HG02973 (cell line): ENCODE results near the gene YARS2.

Source experiments
- ATAC-seq: cut with Tn5 transposase; IDR thresholded peaks from one replicate; pipeline ENCODE4 v1.9.1; 2021; ENCODE audit warnings: moderate library complexity; ENCODE audit not compliant: unreplicated experiment

Gene YARS2

GRCh38 chr12:32755654-32756475 lies at the start of gene YARS2:
TSS of gene YARS2 (minus strand) at chr12:32755897. CDS start at chr12:32755874, 23 bp downstream.
- peak; percentile 78 for ATAC-seq

GRCh38 chr12:32804301-32804700 lies 48.6 kb upstream of the YARS2 start:
- ATAC-seq = no peak

GRCh38 chr12:32801269-32801980 lies 45.7 kb upstream of the YARS2 start:
- no peak for ATAC-seq

- ATAC-seq = no peak
These were observed 38.6 kb upstream of the YARS2 start for GRCh38 chr12:32794281-32794680.

GRCh38 chr12:32789916-32790315 lies 34.2 kb upstream of the YARS2 start:
- no peak for ATAC-seq

- ATAC-seq = no peak
These were observed 33.7 kb upstream of the YARS2 start for GRCh38 chr12:32789446-32789845.

- no peak for ATAC-seq
These were observed 32.7 kb upstream of the YARS2 start for GRCh38 chr12:32788405-32788804.

GRCh38 chr12:32785557-32785956 lies 29.9 kb upstream of the YARS2 start:
- ATAC-seq = no peak

- ATAC-seq = no peak
These were observed 27.3 kb upstream of the YARS2 start for GRCh38 chr12:32783029-32783428.

GRCh38 chr12:32780071-32780470 lies 24.4 kb upstream of the YARS2 start:
- ATAC-seq = no peak

- ATAC-seq = no peak
These were observed 22.0 kb upstream of the YARS2 start for GRCh38 chr12:32777691-32778175.

GRCh38 chr12:32777159-32777558 lies 21.5 kb upstream of the YARS2 start:
- no peak for ATAC-seq

- no peak for ATAC-seq
These were observed 20.6 kb upstream of the YARS2 start for GRCh38 chr12:32776258-32776657.

- ATAC-seq = no peak
These were observed 18.0 kb upstream of the YARS2 start for GRCh38 chr12:32773691-32774090.

- ATAC-seq = no peak
These were observed 14.4 kb upstream of the YARS2 start for GRCh38 chr12:32770141-32770540.

- ATAC-seq = no peak
These were observed 12.8 kb upstream of the YARS2 start for GRCh38 chr12:32768518-32768917.

- ATAC-seq = no peak
These were observed 10.2 kb upstream of the YARS2 start for GRCh38 chr12:32765906-32766305.

- no peak for ATAC-seq
These were observed 6.0 kb upstream of the YARS2 start for GRCh38 chr12:32761716-32762115.

- no peak for ATAC-seq
These were observed 1.5 kb upstream of the YARS2 start for GRCh38 chr12:32757157-32757556.

GRCh38 chr12:32756476-32757066 lies 874 bp upstream of the YARS2 start:
- no peak for ATAC-seq

- peak; percentile 77 for ATAC-seq
These were observed 545 bp downstream of the YARS2 start for GRCh38 chr12:32755051-32755653.
